Measurements from ENCODE around the gene LPIN1.

Gene LPIN1

DNA sequence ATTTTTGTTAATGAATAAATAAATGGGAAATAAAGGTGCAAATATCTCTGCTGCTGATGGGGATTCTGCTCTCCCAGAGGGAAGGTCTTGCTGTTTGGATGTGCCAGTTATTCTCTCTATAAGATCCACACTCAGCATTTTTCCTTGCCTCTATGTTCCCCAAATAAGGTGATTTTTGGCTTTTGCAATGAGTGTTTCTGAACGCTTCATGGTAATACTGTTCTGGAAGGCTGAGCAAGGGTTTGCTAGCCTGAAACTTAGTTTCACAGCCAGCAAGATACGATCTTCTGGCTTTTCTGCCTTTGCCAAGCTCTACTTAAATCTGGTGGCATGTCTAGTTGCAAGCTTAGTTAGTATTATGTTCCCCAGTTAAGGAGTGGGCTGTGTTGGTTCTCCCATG, 114.6 kb downstream of the LPIN1 start:
- no peak for DNase-seq

DNA sequence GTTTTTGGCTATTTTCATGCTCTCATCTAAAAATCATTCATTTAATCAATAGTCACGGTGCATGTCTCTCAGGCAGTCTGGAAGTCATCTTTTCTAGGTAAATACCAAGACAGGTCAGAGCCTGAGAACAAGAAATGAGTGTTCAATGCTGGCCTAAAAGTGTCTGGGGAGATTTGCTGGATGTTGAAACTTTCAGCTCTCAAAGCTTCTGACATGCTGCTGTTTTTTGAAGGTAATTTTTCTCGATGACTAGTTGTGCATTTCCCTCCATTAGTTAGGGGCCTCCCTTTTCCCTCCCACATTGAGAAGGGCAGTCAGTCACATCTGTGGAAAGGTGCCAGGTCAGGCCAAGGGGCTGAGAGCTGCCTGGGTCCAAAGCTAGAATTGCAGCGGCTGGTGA, 115.6 kb downstream of the LPIN1 start:
- no peak for DNase-seq

DNA sequence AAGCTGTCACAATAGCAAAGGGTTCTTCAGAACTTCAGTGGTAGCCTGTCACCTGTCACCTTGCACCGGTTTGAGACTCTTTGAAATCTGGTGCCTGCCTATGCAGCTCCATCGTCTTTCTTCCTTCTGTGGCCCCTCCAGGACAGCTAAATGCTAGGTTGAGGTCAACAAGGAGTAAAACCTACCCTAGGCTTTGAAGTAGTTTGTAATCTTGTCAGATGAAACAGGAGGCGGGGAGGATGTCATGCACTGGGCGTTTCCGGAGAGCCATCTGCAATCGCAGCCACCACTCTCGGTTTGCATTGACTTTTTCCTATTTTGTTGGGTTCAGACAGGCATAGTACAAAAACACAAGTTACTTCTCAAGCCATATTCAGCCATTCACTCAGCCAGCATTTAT, 116.7 kb downstream of the LPIN1 start:
- no peak for DNase-seq

DNA sequence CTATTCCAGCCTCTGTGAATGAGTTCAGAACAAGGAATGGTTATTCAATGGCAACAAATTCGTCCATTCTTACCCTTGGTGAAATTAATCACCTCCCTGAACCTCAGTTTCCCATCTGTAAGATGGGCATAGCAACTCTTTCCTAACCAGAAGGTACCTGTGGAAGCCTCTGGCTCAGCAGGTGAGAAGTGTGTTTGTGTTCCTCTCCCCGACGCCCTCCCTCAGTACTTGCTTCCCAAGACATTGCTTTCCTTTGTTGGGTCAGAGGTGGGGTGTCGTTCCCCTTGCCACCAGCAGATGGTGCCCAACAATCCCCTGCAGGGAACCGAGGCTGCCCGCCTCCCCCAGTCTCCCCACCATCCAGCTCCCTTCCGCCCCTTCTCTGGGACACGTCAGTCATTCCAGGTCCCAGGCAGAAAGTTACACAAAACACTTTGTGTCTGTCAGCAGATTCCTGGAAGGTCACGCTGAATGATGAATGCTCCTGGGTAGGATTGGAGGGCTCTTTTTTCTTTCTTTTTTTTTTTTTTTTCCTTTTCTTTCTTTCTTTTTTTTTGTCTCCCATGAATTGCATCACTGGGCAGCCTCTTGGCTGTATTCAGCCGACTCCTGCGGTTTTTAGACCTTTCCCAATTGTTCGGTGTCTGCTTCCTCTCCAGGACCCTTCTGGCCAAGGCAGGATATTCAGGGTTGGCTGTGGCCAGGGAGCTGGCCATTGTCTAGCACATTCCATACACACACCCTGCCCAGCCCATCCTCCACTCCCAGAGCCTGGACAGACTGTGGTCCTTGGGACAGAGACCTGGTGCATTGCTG, 117.3 kb downstream of the LPIN1 start:
- DNase-seq: peak in 53 of 56 donors; percentile 8 to 83 (median 62)

DNA sequence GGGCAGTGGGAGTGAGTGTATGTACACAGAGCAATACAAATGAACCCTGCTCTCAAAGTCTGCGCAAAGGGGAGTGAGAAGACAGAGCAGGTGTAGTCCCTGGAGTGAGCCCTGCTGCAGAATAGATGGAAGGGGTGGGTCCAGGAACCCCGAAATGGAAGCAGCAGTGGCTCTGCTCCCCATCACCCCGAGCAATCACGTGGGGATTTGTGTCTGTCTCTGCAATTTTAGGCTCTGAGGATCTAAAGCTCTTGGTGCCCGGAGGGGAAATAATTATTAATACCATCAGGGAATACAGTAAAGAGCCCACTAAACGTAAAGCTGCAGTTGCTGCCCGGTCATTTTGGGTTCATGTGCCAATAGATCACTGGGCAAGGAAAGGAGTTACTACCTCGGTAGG, 118.3 kb downstream of the LPIN1 start:
- no peak for DNase-seq

DNA sequence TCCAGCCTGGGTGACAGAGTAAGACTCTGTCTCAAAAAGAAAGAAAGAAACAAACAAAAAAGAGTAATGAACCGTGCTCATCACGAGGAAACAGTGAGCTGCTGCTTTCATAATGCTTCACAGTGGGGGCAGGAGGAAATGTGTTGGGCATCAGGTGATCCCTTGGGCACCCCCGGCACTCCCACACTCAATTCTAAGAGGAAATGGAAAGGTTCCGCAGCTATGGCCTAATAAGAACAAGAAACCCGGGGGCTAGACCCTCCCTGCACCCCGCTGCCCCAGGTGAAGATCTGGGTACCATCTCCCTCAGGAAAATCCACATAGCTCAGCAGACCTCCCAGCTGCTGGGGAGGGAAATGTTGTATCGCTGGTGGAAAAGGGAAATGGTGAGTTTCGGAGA, 118.9 kb downstream of the LPIN1 start:
- no peak for DNase-seq

DNA sequence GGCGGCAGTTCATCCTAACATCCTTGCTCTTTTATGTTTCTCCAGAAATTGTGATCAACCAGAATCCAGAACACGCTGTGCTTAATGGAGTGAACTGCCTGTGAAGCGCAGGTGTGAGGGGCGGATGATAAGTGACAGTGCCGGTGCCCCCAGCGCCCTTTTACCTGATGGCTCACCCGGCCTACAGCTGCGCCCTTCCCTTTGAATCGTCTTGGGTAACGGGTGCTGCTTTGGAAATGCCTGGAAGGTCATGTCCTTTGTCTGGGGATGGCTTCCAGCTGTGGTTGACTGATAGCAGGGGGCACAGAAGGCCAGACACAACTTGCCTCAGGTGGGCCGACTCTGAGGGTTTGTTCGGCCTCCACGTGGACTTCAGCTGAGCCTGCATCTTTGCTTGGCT, 119.4 kb downstream of the LPIN1 start:
- DNase-seq: no peak

DNA sequence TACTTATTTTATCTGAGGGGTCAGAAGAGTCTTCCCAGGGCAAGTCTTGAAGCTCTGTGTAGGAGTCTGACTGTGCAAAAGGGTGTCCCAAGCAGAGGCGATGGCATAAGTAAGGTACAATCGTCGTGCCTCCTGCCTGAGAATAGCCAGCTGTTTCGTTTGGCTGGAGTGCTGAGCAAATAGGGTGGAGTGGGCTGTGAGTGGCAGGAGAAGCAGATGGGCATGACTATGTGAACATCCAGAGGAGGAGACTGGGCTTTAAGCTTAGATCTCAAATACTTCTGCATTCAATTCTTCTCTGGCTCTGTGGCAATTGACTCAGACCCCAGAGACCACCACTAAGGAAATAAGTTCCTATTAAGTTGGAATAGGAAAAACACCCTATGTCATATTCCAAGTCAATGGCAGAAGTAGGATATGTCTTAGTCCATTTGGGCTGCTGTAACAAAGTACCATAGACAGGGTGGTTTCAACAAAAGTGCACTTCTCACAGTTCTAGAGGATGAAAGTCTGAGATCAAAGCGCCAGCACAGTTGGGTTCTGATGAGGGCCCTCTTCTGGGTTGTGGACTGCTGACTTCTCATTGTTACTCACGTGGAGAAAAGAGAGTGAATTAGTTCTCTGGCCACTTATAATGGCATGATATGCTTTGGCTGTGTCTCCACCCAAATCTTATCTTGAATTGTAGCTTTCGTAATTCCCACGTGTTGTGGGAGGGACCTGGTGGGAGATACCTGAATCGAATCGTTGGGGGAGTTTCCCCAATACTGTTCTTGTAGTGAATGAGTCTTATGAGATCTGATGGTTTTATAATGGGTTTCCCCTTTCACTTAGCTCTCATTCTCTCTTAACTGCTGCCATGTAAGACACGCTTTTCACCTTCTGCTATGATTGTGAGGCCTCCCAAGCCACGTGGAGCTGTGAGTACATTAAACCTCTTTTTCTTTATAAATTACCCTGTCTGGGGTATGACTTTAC, 120.2 kb downstream of the LPIN1 start:
- no peak for DNase-seq

DNA sequence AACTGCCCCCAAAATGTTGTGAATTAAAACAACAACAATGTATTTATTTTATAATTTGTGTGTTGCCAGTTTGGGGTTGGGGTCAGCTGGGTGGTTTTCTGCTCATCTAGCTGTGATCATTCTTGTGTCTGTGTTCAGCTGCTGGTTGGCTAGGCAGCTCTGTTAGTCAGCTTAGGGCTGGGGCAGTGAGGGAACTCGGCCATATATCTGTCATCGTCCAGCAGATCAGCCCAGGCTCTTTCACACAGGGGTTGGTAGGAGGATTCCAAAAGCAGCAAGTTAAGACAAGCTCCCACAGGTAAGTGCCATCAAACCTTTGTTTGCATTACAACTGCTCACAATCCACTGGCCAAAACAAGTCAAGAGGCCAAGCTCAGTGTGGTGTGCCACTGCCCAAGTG, 121.5 kb downstream of the LPIN1 start:
- no peak for DNase-seq

DNA sequence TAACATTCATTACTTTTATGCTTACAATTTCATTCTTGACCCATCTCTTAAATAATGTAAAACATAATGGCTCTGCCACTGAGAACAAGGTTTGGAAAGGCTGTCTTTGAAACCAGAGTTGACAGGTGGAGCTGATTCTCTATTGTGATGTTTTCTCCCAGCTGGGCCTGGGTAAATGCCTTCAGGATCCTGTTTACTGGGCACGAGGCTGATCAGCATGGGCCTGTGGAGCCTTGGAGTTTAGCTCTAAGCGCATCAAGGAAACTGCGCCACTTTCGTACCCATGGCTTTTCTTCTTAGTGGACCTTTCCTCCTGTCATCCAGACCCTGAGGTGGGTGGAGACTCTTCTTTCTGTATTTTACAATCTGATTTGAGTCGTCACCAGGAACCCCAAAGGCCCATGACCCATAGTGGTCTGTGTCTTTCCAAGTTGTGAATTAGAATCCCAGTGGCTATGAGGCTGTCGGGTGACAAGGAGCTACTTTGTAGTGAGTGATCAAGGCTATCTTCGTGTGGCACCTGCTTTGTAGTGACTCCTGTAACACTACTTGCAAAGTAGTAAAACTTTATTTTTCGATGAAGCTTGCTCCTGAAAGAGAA, 123.1 kb downstream of the LPIN1 start:
- no peak for DNase-seq

DNA sequence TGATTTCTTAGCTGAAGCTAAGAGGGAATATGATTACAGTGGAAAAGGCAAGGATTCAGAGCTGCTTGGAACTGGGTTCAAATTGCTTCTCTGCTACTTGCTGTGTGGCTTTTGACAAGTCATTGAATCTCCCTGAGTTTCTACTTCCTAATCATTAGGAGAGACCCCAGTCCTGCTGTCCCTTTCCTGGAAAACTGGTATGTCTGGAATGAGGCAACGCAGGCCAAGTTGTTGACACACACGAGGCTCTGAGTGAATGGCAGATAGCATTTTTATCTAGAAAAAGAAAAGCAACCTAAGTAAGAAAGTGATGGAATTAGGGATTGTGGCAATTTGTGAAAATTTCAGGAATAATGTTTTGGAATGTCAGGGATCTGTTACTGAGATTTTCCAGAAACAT, 123.6 kb downstream of the LPIN1 start:
- DNase-seq: no peak

DNA sequence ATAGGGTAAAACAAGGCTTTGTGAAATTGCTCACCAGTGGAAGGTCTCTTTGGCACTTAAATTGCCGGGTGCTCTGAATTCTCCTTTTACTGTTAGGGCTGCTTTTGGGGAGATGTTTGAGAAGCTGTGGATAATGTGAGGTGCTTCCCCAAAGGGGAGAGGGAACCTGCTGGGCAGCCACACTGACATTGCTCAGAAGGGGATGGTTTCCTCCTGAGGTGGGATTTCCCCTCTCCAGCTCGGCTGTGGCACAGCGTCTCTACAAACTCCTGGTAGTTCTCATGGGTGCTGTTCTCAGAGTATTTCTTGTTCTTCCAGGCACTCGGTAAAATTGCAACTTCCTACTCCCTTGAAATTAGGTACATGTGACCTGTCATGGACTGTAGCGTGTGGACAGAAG, 124.2 kb downstream of the LPIN1 start:
- DNase-seq: no peak

DNA sequence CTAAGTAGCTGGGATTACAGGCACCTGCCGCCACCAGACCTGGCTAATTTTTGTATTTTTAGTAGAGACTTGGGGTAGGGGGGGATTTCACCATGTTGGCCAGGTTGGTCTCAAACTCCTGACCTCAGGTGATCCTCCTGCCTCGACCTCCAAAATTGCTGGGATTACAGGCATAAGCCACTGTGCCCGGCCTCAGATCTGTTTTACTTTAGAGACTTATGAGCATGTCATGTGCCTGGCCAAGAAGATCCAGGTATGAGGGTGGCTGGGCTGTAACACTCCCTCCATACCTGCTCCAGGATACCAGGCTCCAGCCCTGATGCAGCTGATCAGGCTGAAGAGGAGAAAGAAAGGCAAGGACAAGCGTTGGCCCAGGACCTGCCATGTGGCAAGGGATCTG, 125.0 kb downstream of the LPIN1 start:
- DNase-seq: no peak

DNA sequence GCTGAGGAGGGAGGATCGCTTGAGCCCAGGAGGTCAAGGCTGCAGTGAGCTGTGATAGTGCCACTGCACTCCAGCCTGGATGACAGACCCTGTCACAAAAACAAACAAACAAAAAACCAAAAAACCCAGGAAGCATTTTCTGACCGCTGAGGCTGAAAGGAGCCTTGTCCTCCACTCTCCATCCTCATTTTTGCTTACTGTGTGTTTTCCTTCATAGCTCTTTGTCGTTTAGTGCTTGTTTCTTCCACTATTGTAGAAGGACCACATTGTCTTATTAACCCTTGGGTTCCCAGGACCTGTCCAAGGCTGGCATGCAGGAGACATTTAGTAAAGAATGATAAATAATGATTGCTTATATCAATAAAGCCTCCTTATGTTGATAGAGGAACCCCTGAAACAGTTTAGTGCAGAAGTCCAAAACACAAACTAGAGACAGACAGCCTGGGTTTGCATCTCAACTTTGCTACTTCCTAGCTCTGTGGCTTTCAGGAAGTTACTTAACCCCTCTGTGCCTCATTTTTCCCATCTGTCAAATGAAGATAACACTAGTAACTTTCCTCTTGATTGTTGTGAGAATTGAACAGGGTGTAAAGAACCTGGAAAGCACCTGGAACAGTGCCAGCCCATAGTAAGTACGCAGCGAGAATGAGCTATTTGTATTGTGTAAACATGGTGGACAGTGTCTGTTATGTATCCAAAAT, 126.0 kb downstream of the LPIN1 start:
- DNase-seq: no peak

DNA sequence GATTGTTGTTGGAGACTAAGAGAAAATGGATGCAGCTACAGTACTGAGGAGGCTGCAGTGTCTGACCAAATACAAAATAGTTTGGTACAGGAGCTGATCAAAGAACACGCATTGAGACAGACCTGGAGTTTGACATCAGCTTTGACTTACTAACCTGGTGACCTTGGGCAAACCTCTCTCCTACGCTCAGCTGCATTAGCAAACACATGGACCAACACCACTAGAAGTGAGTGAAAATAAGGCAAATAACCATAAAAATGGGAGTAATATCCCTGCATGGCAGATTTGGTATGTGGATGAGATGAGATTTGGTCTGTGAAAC, 126.5 kb downstream of the LPIN1 start:
- no peak for DNase-seq

DNA sequence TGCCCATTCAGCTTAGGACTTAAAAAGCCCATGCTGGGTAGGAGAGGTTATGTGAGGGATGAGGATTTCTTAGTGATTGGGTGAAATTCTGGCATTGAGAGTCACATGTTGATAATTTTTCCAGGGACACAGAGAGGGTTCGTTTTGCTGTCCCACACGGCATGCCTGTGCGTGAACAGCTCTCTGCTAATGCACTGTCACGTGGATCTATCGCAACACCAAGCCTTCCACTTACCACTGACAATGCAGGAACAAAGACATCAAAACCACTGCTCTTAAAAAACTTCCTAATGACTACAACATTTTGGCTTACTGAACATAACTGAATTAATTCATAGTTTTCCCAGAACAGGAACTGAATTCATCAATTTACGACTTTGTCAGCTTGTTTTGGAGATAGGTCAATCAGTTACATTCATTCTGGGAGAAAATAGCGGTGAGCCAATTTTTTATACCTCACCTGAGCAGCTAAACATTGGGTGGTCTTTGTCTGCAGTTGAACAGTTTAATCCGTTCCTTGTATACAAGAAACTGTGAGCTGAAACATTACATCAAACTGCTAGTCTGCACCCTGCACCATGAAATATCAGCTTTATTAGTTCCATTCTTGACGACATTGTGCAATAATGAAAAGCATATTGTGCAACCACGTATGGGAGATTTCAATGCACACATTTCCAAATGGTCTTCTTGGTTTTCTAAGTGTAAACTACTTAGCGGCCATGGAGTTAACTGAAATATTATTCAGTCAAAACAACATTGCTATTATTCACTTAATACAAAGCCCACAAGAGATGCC, 127.1 kb downstream of the LPIN1 start:
- DNase-seq: no peak

DNA sequence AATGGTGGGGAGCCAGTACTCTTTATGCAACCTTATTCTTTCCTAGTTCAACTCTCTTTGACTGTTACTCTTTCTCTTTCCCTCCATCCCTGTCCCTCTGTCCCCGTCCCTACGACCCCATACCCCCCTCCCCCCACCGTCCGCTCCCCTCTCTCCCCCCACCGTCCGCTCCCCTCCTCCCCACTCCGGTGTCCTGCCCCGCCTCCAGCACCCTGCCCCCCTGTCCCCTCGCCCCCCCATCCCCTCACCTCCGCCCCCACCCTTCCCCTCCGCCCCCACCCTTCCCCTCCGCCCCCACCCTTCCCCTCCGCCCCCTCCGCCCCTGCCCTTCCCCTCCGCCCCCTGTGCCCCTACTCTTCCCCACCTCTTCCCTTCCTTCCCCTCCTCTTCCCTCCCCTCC, 128.4 kb downstream of the LPIN1 start:
- no peak for DNase-seq

DNA sequence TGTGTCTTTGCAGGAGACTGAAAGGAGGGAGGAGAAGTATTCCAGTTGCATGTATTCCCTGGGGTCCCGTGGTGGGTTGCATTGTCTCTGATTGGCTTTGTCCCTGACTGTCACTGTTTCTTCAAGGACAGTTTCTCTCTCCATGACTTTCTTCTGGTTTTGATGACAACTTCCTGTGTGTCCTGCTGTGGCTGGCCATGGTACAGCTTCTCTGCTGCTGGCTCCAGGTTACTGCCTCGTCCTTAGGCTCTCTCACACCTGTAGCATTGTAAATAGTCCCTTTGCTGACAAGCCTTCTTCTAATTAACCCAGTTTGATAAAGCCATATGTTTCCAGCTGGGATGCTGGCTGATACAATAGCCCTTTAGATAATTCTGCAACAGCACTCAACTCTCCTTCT, 129.0 kb downstream of the LPIN1 start:
- no peak for DNase-seq

DNA sequence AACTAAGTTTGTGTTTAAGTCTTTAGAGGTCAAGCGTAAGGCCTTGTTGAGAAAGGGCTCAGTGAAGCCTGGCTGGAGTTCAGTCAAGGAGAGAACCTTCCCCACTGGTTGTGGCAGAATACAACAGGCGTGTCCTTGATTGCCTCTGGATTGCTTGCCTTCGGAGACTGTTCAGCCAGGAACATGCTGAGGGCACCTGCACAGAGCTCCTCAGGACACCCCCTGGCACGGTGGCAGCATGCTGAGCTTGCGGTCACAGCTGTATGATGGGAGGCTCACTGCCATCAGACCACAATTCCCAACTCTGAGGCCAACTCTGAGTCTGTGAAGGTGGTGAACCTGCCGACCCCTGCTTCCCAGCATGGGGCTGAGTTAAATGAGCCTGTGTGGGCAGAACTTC, 130.0 kb downstream of the LPIN1 start:
- DNase-seq: no peak

DNA sequence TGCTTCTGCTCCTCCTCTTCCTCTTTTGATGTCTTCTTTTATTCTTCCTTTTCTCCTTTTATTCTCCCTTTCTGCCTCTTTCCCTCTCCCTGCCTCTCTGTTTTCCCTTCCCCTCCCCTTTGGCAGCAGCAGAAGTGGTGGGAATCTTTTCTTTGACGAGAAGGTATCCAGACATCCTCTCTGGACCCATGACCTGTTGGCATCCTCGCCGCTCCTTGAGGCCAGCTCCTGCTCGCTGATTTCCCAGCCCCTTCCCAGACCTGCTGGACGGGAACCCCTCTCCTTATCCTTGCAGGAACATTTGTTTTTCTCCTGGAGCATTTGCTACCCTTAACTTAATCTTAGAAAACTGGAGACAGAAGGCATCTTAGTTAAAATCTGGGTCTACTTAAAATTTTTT, 130.5 kb downstream of the LPIN1 start:
- no peak for DNase-seq
